Calu3 (cell line): ENCODE data around the gene PPIF. TPM values are rescaled to one million over a fixed set of nuclear protein-coding genes. Genes with fewer than 3 reads are reported as not detected.

Experiments
- BruUV-seq: library from RNA; stranded (reverse); fragments of 400-500 nt; replicated peaks from 2 replicates; lab custom pipeline; 2021; lab: Mats Ljungman, UMichigan
- CTCF ChIA-PET: fragments of 300-600 bp; sonication (Branson Sonifier 250); formaldehyde crosslinking; loops from one replicate; lab custom pipeline; 2022; ENCODE audit warnings: antibody characterized with exemption; lab: Charles Lee
- DNase-seq: peaks from one replicate; pipeline ENCODE4 v3.0.0; 2022
- H3K27ac Mint-ChIP-seq: one replicate; pipeline ENCODE4 v1.8.0; 2022; ENCODE audit warnings: mixed read lengths; ENCODE audit not compliant: unreplicated experiment
- H3K27me3 Mint-ChIP-seq: one replicate; pipeline ENCODE4 v1.8.0; 2022; ENCODE audit warnings: mixed read lengths; ENCODE audit not compliant: unreplicated experiment
- H3K36me3 Mint-ChIP-seq: one replicate; pipeline ENCODE4 v1.8.0; 2022; ENCODE audit warnings: mild to moderate bottlenecking, moderate library complexity, mixed read lengths; ENCODE audit not compliant: insufficient read depth, unreplicated experiment
- H3K4me1 Mint-ChIP-seq: one replicate; pipeline ENCODE4 v1.8.0; 2022; ENCODE audit warnings: mild to moderate bottlenecking, low read depth, mixed read lengths; ENCODE audit not compliant: unreplicated experiment
- H3K4me3 Mint-ChIP-seq: one replicate; pipeline ENCODE4 v1.8.0; 2022; ENCODE audit warnings: mild to moderate bottlenecking, low read depth, moderate library complexity, mixed read lengths; ENCODE audit not compliant: unreplicated experiment
- H3K9me3 Mint-ChIP-seq: one replicate; pipeline ENCODE4 v1.8.0; 2022; ENCODE audit warnings: low read depth, mixed read lengths; ENCODE audit not compliant: unreplicated experiment
- intact Hi-C: fragments of 100-400 bp; cut with micrococcal nuclease; formaldehyde crosslinking; loops from one replicate; pipeline ENCODE4 v1.10.0; 2022; ENCODE audit not compliant: unreplicated experiment
- total RNA-seq: library from RNA; stranded (reverse); gene quantifications from 2 replicates; pipeline ENCODE4 v1.2.3, GENCODE V29; 2022
- TF ChIP-seq, protein P1 (sequence below): fragments of 200-600 bp; IDR thresholded peaks from one replicate; pipeline ENCODE4 v1.8.0; 2022; ENCODE audit warnings: antibody characterized with exemption; ENCODE audit not compliant: unreplicated experiment

PPIF gene
- total RNA-seq, 1 experiment from 2014 or later = 77.2 TPM

DNA sequence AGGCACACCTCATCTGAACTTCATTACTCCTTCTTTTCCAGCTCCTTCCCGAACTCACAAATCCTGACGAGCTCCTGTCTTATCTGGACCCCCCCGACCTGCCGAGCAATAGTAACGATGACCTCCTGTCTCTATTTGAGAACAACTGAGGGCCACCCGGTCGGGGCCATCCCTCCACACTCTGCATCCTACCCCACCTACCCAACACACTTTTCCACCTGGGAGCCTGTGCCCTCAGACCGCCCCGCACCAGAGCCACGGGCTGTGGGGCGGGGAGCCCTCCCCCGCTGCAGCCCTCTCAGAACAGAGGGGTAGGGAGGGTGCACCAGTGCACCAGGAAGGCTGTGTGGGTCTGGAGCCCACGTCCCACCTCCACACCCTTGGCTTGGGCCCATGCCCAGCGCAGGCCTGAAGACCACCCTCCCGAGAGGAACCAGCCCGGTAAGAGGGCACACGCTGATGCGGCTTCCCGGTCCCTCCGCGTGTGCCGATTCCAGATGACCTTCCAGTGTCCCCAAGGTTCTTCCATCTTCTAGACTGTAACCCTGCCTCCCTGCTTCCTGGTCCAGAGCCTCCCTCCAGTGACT lies 34.6 kb upstream of the PPIF start:
- no peak overlapping the region for H3K4me3 Mint-ChIP-seq
- CTCF ChIA-PET = no interaction called here
- H3K27ac Mint-ChIP-seq = no peak overlapping the region
- TF ChIP-seq, protein P1, sequence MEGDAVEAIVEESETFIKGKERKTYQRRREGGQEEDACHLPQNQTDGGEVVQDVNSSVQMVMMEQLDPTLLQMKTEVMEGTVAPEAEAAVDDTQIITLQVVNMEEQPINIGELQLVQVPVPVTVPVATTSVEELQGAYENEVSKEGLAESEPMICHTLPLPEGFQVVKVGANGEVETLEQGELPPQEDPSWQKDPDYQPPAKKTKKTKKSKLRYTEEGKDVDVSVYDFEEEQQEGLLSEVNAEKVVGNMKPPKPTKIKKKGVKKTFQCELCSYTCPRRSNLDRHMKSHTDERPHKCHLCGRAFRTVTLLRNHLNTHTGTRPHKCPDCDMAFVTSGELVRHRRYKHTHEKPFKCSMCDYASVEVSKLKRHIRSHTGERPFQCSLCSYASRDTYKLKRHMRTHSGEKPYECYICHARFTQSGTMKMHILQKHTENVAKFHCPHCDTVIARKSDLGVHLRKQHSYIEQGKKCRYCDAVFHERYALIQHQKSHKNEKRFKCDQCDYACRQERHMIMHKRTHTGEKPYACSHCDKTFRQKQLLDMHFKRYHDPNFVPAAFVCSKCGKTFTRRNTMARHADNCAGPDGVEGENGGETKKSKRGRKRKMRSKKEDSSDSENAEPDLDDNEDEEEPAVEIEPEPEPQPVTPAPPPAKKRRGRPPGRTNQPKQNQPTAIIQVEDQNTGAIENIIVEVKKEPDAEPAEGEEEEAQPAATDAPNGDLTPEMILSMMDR = no peak
- peaks cover 24% of the 10 kb centered on the region for H3K36me3 Mint-ChIP-seq
- no TSS peak for BruUV-seq
- no peaks in the 10 kb centered on the region for H3K27me3 Mint-ChIP-seq
- no peak for DNase-seq
- intact Hi-C loops = no loop called here
- H3K9me3 Mint-ChIP-seq = no peaks in the 10 kb centered on the region
- H3K4me1 Mint-ChIP-seq = peaks cover 6% of the 10 kb centered on the region

GRCh38 chr10:79313320-79313719 lies 33.9 kb upstream of the PPIF start:
- H3K4me3 Mint-ChIP-seq = no peak overlapping the region
- H3K27me3 Mint-ChIP-seq = no peaks in the 10 kb centered on the region
- DNase-seq = no peak
- no TSS peak for BruUV-seq
- peaks cover 24% of the 10 kb centered on the region for H3K36me3 Mint-ChIP-seq
- H3K27ac Mint-ChIP-seq = no peak overlapping the region
- no peaks in the 10 kb centered on the region for H3K9me3 Mint-ChIP-seq
- H3K4me1 Mint-ChIP-seq = peaks cover 11% of the 10 kb centered on the region
- TF ChIP-seq, protein P1 = no peak
- CTCF ChIA-PET = no interaction called here
- intact Hi-C loops = no loop called here

DNA sequence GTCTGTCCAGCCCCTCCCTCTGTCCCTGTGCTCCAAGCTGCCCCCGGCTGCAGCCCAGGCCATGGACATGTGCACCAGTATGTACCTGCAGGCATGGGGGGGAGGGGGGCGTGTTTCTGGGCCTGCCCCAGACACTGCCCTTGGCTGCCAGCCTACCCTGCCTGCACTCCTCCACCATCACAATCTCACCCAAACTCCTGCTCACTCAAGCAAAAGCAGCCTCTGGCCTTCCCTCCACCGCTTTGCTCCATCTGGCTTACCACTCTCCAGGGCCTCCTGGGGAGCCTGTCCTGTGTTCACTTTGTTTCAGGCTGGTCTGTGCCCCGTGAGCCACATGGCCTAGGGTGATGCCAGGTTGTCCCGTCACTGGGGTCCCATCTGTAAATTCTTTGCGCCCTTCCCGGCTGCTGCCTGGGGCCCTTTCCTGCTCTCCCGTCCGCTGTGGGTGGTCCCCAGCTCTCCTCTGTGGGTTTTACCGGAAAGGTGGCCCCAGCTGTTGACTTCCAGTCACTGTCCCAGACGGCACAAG lies 33.3 kb upstream of the PPIF start:
- TF ChIP-seq, protein P1 = no peak
- H3K4me3 Mint-ChIP-seq = no peak overlapping the region
- no peak for DNase-seq
- H3K36me3 Mint-ChIP-seq = peaks cover 24% of the 10 kb centered on the region
- BruUV-seq = no TSS peak
- CTCF ChIA-PET = no interaction called here
- peaks cover 17% of the 10 kb centered on the region for H3K4me1 Mint-ChIP-seq
- H3K27ac Mint-ChIP-seq = no peak overlapping the region
- intact Hi-C loops = no loop called here
- peaks cover 2% of the 10 kb centered on the region for H3K9me3 Mint-ChIP-seq
- no peaks in the 10 kb centered on the region for H3K27me3 Mint-ChIP-seq

DNA sequence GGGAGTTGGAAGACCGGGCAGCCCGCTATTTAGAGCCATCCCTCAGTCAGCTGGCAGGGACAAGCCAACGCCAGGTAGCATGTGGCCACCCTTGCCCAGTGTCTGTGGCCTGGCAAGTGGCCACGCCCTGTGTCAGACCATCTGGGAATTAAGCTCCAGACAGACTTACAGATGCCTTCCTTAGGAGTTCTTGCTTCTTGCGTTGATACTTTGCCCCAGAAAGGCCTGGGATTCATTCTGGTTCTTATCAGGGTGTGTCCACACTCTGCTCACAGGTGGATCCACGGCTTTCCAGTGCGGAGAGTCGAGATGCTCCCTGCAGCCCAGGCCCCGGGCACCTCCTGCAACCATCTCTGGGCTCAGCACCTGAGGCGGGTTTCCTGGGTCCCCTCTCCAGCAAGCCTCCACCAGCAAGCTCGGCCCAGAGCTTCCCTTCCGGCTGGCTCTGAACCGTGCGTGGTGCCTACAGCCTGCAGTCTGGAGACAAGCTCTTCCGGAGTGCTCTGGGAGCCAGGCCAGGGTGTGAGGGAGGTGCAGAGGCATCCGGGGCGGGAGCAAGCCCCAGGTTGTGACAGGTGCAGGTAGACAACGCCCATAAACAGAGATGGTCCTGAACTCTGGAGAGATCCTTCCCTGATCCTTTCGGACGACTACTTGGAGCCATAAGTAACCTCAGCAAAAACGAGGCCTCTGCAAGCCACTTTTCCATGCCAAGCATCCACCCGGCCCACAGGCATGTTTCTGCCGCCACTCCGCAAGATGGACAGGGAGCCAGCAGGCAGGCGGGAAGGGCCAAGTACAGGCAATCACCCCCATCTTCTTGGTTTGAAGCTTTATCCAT lies 32.3 kb upstream of the PPIF start:
- intact Hi-C loops = no loop called here
- Mint-ChIP-seq H3K4me3 (no peak overlapping the region), H3K27me3 (no peaks in the 10 kb centered on the region), H3K36me3 (peaks cover 24% of the 10 kb centered on the region), H3K9me3 (peaks cover 2% of the 10 kb centered on the region), H3K27ac (no peak overlapping the region), H3K4me1 (peaks cover 18% of the 10 kb centered on the region)
- DNase-seq = no peak
- TF ChIP-seq, protein P1 = no peak
- CTCF ChIA-PET = interaction anchor here (0.9 kb wide), 1 partner anchor 12 kb away, joined by 3 read pairs; no protein-coding TSS in a partner anchor
- BruUV-seq = no TSS peak
